ENCODE data around the gene CIAO3.
A peak's percentile ranks its signal among the peaks of the same experiment; 100 is the strongest.

Gene CIAO3

DNA sequence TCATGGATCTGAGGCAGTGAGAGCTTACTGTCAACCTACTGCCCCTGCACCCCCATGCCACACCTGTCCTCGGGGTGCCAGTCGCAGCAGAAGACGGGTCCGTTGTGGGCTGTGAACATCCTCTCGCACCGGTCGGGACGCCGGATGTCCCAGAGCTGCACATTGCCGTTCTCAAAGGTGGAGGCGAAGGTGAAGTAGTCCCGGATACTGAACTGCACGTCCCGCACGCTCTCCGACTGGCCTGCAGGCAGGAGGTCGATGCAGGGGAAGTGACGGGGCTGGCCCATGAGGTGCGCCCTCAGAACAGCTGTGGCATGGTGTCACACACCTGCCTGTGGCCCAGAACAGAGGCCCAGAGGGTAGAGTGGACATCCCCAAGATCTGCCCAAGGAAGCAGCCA, 53.3 kb downstream of the CIAO3 start:
- POLR2A ChIA-PET: interaction anchor here (1.3 to 1.4 kb wide), 2 partner anchors 32 to 38 kb away, joined by 3 to 4 read pairs; partner anchors contain the start of gene WDR90
- CTCF ChIA-PET: no interaction called here
- TF ChIP-seq L3MBTL2 (conservative IDR thresholded peaks at IDR 0.05): no peak
- no peak for TF ChIP-seq SP1 (IDR thresholded peaks at IDR 0.05)
- TF ChIP-seq ELF4 (IDR thresholded peaks at IDR 0.05): no peak
- TF ChIP-seq TARDBP (IDR thresholded peaks at IDR 0.05): no peak
- TF ChIP-seq NFRKB (IDR thresholded peaks at IDR 0.05): no peak
- no peak for TF ChIP-seq BHLHE40 (IDR thresholded peaks at IDR 0.05; ENCODE audit: borderline replicate concordance)
- TF ChIP-seq ARNT (IDR thresholded peaks at IDR 0.05): no peak
- no peak for TF ChIP-seq FOXM1 (IDR thresholded peaks at IDR 0.05; ENCODE audit: borderline replicate concordance)
- TF ChIP-seq, protein P1, sequence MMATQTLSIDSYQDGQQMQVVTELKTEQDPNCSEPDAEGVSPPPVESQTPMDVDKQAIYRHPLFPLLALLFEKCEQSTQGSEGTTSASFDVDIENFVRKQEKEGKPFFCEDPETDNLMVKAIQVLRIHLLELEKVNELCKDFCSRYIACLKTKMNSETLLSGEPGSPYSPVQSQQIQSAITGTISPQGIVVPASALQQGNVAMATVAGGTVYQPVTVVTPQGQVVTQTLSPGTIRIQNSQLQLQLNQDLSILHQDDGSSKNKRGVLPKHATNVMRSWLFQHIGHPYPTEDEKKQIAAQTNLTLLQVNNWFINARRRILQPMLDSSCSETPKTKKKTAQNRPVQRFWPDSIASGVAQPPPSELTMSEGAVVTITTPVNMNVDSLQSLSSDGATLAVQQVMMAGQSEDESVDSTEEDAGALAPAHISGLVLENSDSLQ (IDR thresholded peaks at IDR 0.05): no peak
- no peak for TF ChIP-seq CTBP1 (IDR thresholded peaks at IDR 0.05; ENCODE audit: borderline replicate concordance)
- TF ChIP-seq HDGF (IDR thresholded peaks at IDR 0.05; ENCODE audit: borderline replicate concordance): no peak
- no peak for TF ChIP-seq FOXK2 (IDR thresholded peaks at IDR 0.05)
- no peak for TF ChIP-seq SUZ12 (IDR thresholded peaks at IDR 0.05)
- TF ChIP-seq FOXA1 (IDR thresholded peaks at IDR 0.05): no peak
- no peak for TF ChIP-seq ZNF384 (IDR thresholded peaks at IDR 0.05)
- no peak for TF ChIP-seq LEF1 (IDR thresholded peaks at IDR 0.05; ENCODE audit: borderline replicate concordance)
- no peak for DNase-seq (ENCODE audit: extremely low spot score)

DNA sequence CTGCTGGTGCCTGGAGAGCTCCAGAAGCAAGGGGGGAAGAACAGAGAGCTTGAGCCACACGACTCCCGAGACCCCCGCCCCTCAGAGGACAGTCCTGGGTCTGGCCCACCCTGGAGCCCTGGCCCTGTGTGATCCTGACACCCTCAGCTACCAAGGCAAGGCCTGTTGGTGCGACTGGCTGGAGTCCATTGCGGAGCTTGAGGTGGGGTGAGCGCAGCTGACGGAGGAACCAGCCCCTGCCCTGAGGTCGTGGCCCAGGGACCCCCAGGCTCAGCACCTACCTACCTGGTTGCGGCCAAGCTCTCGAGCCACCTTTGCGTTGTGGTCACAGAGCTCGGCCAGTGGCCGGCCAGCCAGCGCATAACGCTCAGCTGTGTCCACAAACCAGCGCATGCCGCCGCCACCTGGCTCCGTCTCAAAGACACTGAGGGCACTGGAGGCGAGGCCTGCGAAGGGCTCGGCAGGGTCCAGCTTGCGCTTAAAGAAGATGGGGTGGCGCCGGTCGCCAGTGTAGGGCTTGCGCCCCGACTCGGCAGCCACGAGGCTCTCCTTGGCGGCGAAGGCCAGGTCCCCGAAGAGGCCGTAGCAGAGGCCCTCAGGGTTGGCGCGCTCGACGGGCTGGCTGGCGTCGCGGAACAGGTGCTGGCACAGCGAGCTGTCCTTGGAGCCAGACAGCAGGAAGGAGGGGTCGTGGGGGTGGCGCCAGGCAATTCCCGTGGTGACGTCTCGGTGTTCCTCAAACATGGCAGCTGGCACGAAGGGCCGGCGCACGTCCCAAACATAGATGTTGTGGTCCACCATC, 54.1 kb downstream of the CIAO3 start:
- no peak for DNase-seq (ENCODE audit: extremely low spot score)
- CTCF ChIA-PET: interaction anchor here (0.6 kb wide), 1 partner anchor 891 kb away, joined by 3 read pairs; no protein-coding TSS in a partner anchor
- POLR2A ChIA-PET: interaction anchor here (1.1 to 1.4 kb wide), 2 partner anchors 33 to 54 kb away, joined by 3 to 4 read pairs; partner anchors contain the start of gene CIAO3
- TF ChIP-seq SUZ12 (IDR thresholded peaks at IDR 0.05): no peak
- TF ChIP-seq HDGF (IDR thresholded peaks at IDR 0.05; ENCODE audit: borderline replicate concordance): no peak
- no peak for TF ChIP-seq BHLHE40 (IDR thresholded peaks at IDR 0.05; ENCODE audit: borderline replicate concordance)

DNA sequence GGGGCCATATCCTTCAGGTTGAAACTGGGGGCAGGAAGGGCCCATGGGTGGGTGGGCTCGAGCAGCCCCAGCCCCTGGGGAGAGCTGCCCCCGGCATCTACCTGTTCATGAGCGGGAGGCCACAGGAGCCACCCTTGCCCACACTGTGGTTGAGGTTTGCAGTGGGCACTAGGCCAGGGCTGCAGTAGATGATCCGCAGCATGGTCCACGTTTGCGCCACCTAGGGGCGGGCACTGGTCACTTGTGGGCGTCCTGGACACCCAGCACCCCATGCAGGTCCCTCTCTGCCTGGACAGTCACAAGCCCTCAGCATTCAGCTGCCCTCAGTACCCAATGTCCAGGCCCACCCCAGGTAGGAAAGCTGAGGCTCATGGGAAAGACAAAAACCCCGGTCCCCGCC, 54.8 kb downstream of the CIAO3 start:
- DNase-seq (ENCODE audit: extremely low spot score): no peak
- POLR2A ChIA-PET: interaction anchor here (1.1 to 1.4 kb wide), 2 partner anchors 34 to 55 kb away, joined by 3 to 4 read pairs; partner anchors contain the start of gene CIAO3
- no peak for TF ChIP-seq L3MBTL2 (conservative IDR thresholded peaks at IDR 0.05)
- TF ChIP-seq ELF4 (IDR thresholded peaks at IDR 0.05): no peak
- no peak for TF ChIP-seq ARNT (IDR thresholded peaks at IDR 0.05)
- TF ChIP-seq, protein P1 (IDR thresholded peaks at IDR 0.05): no peak
- TF ChIP-seq CTBP1 (IDR thresholded peaks at IDR 0.05; ENCODE audit: borderline replicate concordance): no peak
- TF ChIP-seq SP1 (IDR thresholded peaks at IDR 0.05): no peak
- CTCF ChIA-PET: interaction anchor here (0.6 kb wide), 1 partner anchor 892 kb away, joined by 3 read pairs; no protein-coding TSS in a partner anchor

DNA sequence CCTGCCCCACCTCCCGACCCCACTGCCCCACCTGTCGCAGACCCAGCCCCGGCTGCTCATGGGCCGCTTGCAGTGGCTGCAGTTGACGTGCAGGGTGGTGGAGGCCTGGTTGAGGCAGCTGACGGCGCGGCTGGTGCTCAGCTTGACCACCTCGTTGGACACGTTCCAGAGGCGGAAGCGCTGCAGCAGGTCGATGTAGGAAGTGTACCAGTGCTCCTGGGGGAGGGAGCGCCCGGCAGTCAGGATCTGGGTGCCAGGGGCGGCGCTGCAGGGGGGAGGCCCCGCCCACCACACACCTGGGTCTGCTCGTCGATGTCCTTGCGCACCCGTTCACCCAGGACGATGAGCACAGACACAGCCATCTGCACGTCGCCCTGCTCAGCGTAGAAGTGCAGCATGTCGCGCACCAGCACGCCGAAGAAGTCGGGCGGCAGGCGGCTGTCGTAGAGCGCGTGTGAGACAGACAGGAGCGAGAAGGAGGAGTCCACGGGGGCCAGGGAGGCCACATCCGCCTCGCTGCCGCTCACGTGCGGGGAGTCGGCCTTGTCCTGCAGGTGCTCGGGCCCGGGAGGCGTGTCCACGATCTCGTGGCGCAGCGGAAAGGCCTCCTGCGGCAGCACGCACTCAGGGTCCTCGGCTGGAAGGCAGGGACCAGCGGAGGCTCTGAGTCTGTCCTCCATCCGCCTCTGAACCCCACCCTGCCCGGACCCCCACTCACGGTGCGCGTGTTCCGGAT, 55.7 kb downstream of the CIAO3 start:
- TF ChIP-seq, protein P1 (IDR thresholded peaks at IDR 0.05): no peak
- TF ChIP-seq SP1 (IDR thresholded peaks at IDR 0.05) (no peak), ARNT (IDR thresholded peaks at IDR 0.05) (no peak), NFRKB (IDR thresholded peaks at IDR 0.05) (no peak), SUZ12 (IDR thresholded peaks at IDR 0.05) (no peak), L3MBTL2 (conservative IDR thresholded peaks at IDR 0.05) (no peak), CTBP1 (IDR thresholded peaks at IDR 0.05; ENCODE audit: borderline replicate concordance) (no peak), ELF4 (IDR thresholded peaks at IDR 0.05) (no peak), BHLHE40 (IDR thresholded peaks at IDR 0.05; ENCODE audit: borderline replicate concordance) (no peak), FOXK2 (IDR thresholded peaks at IDR 0.05) (no peak)
- ChIA-PET CTCF (no interaction called here), POLR2A (interaction anchor here (0.6 to 1.4 kb wide), 4 partner anchors 8 to 598 kb away, joined by 3 to 4 read pairs (median 3); partner anchors contain the start of gene ANTKMT)
- no peak for DNase-seq (ENCODE audit: extremely low spot score)

- ChIA-PET CTCF (no interaction called here), POLR2A (interaction anchor here (0.5 to 1.4 kb wide), 5 partner anchors 9 to 597 kb away, joined by 3 to 4 read pairs (median 3); partner anchors contain the start of gene ANTKMT)
- DNase-seq (ENCODE audit: extremely low spot score): peak; percentile 91
- TF ChIP-seq L3MBTL2 (conservative IDR thresholded peaks at IDR 0.05) (peak; percentile 72), FOXM1 (IDR thresholded peaks at IDR 0.05; ENCODE audit: borderline replicate concordance) (0 out of 2 replicates have a peak, but pooled peaks have one; percentile 53), ELF4 (IDR thresholded peaks at IDR 0.05) (peak; percentile 92), ARNT (IDR thresholded peaks at IDR 0.05) (peak; percentile 42), SUZ12 (IDR thresholded peaks at IDR 0.05) (no peak)
- TF ChIP-seq, protein P1 (IDR thresholded peaks at IDR 0.05): peak; percentile 20; the same call in 1 of the 2 replicates
Observed at GRCh38 chr16:684071-684794, 56.6 kb downstream of the CIAO3 start, which contains the start of gene JMJD8. JMJD8 (minus strand) TSS chr16:684334; CDS start chr16:684319, 15 bp downstream.
